Activated T-cell treated with anti-CD3 and anti-CD28 coated beads, Interleukin-2, amount 50 U/mL, for 1 hour (primary cell): Measurements from ENCODE around the gene FAM120AOS.

Experiments used
- DNase-seq: peaks from one replicate; pipeline ENCODE4 v3.0.0-alpha.2; 2020

The FAM120AOS gene

DNA sequence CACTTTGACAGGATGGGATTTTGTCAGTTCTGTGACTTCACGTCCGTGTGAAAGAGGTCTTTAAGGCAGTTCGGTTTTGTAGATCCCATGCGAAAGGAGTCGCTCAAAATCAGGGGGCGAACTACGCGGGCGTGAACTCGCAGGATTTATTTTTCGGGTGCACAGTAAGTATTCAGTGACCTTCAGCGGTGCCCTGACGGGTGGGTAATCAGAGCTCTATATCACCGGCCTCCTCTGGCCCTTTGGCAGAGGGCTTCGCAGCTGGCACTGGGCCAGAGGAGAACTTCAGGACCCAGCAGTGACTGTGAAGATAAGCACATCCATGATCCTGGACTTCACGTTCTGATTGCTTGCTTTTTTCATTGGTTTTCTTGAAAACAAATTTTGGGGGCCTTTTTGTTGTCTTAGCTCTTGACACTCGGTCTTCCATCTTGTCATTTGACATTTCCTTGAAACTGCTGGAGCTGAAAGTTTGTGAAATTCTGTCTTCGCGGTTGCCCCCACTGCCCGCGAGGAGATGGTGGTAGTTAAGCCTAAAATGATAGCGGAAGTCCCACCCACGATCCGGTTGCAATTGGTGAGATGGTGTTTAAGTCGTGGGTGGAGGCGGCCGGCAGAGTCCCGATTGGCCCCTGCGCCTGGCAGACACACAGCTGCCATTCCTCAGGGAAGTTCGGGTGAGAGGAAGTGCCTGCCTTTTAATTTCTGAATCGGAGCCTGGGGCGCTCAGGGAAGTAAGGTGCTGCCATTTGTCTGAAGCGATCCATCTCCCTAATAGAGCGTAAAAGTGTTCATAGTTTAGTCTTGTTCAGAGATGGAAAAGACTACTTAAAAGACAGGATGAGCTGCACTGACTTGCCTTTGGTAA is at the start of gene FAM120AOS:
TSS of gene FAM120AOS (minus strand) at position 535 of the 868 bp plus-strand sequence. CDS start 872 bp downstream, outside the sequence.
- DNase-seq, result peak; percentile 79

DNA sequence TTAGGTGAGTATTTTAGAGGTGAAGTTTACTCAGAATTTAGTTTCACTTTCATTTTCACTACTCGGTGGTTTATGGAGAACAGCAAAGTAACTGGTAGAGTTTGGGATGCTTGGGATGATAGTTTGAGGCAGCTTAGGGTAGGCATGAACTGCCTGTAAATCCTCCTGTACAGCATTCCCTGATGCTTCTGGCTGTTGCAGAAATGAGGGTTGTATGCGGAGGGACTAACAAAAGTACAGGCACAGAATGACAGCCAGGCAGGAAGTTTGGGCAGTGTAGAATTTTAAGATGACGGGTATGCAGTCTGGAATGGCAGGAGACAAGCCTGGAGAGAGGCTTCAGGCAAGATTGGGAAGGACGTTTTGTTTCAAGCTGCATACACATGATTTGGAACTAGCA is 48.0 kb upstream of the FAM120AOS start:
- DNase-seq, result no peak

DNA sequence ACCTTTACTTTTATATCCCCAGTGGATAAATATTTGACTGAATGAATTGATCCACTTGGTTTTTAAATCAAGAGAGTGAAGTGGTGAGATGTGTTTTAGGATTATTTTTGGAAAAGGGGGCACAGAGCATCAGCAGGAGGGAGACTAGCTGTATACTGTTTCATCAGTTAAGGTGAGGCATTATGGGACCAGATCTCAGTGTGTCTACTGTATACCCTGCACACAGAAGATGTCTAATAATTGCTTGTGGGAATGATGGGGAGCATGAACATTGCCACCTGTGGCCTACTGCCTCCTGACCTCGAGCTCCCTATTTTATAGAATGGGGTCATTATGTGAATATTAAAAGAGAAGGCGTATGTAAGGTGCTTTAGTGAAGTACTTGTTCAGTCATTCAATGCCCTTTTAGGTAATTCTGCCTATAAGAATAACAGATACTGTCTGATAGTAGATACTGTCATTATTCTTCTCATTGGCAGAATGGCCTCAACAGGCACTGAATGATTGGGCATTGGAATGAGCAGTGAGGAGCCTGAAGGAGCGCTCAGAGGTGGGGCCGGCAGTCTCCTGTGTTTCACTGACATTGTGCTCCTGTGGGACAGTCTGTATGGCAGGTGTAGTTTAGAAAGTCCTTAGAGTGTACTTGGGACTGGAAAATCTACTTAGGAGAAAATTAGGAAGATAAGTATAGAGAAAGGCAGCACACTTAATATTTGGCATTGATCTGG is 47.4 kb upstream of the FAM120AOS start:
- DNase-seq, result no peak

DNA sequence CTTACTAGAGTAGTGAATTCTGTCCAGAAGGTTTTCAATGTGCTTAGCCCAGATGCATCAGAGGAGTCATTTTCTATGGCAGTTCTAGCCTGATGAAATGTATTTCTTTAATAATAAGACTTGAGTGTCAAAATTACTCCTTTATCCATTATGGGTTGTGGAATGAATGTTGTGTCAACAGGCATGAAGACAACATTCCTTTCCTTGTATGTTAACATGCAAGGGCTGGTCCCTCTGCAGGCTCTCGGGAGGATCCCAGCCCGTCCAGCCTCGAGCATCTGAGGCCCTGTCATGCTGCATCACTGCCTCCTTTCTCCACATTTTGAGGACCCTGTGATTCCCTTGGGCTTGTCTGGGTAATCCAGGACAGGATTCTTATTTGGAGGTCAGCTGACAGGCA is 42.9 kb upstream of the FAM120AOS start:
- no peak for DNase-seq

DNA sequence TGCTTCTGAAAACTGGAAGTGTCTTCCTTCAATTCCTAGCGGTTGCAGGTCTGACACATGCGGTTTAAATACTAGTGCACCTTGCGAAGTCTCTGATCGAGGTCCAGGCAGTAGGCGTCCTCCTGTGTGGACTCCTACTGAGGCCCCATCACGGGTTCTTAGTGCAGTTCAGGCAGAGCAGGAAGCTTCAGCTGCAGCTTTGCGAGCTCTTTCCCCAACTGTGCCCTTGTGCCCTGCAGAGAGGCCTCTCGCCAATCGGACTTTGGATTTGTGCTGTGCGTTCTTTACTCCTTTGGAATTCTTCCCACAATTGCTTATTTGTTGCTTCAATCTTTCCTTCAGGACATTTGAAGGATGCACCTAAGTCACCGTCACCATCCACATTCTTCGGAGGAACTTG is 40.6 kb upstream of the FAM120AOS start:
- DNase-seq, result no peak

DNA sequence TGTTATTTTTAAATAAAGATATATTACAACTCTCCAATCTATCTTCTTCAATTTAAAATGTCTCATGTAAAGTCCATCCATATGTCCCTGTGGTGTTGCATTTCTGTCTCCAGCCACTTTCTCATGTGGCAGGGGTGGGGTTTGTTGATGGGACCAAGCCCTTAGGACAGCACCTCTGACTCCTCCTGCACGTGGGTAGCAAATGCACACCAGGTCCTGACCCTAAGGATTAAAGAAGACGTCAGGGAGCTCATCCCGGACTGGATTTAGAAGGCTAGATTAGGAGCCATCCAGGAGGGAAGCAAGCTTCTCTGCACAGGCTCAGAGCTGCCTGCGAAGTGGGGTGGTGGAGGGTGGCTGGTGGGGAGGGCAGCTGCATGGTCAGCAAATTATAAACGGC is 38.9 kb upstream of the FAM120AOS start:
- no peak for DNase-seq

DNA sequence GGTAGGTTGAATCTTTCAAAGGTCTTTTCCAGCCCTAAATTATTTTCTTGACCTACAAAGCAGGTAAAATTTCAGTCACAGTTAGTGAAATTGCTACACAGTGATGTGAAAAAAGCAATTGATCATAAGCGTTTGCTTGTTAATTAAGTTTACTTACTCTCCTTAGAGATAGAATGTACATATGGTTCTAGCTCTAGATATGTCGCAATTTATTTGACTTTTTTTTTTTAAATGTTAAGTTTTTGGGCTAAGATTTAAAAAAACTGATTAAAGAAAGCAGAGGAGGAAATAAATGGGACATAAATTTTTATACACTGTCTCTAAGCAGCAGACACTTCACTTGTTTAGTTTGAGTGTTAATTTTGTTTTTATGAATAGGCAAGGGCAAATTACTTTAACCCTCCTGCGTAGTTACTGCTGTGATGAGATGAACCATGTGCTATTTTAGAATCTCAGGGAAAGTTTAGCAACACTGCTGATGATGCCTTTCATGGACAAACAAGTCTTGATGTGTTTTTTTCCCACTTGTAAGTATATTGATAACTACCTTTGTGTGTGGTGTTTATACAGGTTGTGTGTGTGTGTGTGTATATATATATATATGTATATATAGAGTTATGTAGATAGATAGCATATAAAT is 38.3 kb upstream of the FAM120AOS start:
- no peak for DNase-seq

DNA sequence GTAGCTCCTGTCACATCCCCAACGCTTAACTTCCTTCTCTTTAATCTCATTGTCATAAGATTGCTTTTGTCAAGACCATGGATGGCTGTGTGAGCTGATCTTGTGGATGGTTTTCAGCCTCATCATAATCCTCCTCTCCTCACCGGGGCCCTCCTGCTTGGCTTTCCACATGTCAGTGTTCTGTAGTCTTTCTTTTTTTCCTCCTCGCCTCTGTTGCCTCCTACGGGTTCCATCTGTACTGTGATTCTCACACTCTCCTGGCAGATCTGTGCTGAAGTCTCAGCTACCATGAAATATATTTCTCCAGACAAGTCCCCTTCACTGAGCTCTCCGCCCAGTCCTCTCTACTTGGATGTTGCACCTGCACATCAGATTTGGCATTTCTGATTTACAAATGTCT is 34.9 kb upstream of the FAM120AOS start:
- DNase-seq, result no peak

DNA sequence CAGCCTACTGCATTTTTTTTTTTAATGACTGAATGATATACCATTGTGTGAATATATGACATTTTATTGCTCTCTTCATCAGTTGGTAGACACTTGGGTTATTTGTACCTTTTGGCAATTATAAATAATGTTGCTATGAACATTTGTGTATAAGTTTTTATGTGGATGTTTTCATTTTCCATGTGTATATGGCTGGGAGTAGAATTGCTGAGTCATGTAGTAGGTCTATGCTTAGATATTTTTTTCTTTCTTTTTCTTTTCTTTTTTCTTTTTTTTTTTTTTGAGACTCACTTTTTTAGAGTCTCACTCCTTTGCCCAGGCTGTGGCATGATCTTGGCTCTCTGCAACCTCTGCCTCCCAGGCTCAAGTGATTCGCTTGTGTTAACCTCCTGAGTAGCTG is 32.9 kb upstream of the FAM120AOS start:
- no peak for DNase-seq

DNA sequence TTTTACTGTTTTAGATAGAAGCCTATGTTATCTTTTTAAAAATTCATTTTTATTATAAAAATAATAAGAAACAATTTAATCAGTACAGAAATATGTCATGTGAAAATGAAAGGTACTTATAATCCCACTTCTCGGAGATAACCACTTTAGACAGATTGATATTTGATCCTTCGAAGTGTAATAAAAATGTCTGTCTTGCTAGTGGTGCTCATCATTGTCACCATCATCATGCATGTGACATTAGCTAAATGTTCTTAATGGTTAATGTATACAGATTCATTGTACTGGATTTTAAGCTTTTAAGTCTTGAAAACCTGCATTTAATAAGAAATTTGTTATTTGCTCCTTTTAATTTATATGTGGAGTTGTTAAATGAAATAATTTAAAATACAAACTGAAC is 30.1 kb upstream of the FAM120AOS start:
- no peak for DNase-seq

DNA sequence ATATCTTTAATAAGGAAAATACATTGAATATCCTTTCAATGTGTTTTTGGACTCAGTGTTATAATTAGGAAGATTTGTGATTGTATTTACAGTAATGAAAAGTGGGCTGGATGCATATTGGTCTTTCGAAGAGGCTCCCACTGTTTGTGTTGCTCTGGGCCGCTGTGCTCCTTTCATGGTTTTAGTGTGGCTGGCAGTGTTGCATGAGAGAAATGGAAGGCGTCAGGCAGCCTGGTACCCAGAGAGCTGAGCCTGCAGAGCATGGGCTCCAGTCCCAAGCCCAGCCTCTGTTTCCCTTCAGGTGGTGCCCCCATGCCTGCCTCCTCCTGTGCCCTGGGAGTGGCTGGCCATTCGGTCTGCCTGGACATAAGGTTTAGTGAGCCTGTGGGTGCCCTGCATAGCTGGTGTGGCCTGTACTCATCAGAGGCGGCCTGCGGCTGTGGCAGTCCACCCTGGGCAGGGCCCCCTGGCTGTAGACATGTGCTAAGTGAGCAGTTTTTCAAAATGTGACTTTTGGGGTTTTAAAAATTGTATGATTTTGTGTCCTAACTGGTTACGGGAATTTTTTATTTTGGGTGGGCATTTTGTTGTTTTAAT is 27.4 kb upstream of the FAM120AOS start:
- DNase-seq, result no peak

DNA sequence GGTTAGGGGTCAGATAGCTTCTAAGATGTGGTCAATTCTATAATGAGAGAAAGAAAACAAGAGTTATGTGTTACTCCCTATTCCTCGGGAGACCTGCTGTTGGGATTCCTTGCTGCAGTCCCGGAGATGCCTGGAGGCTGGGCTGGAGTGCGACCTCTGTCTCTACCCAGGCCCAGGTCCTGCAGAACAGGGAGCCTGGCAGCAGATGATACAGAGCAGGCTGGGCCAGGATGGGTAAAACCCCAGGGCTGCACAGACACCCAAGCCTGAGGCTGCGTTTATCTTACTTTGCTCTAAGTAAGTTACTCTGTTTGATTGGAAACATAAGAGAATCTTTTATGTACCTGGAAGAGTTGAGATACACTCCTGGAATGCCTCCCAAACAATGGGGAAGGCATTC is 26.9 kb upstream of the FAM120AOS start:
- no peak for DNase-seq

DNA sequence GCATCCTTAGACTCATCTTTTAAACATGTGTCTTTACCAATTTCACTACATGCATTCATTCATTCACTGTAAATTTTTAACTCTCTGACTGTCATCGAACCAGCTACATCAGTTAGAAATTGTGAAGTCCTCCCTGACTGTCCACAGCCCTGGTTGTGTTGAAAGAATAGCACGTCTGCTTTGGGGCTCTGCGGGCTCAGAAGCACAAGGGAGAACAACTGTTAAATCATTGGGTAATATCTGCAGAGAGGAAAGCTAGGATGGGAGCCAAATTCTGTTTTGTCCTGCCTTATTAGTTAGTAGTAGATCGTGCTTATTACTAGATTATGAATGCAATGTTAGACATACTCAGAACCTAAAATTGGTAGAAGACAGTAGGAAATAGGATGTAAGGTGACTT is 26.3 kb upstream of the FAM120AOS start:
- DNase-seq, result no peak

DNA sequence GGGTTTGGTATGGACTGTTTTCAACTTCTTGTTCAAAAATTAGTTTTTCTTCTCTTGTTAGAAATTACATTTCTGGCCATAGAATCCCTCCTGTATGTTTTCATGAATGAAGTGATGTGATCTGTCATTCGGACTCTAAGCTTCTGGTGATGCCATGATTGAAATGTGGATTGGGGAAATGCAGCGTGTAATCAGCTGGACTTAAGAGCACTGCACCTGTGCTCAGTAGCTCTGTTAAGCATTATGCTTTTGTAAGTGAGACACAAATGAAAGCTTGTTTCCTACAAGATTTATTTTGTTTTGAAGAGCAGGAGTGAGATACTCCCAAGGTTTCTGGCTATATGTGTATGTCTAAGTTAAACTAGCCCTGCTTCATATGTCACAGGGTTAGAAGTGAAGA is 24.0 kb upstream of the FAM120AOS start:
- no peak for DNase-seq

DNA sequence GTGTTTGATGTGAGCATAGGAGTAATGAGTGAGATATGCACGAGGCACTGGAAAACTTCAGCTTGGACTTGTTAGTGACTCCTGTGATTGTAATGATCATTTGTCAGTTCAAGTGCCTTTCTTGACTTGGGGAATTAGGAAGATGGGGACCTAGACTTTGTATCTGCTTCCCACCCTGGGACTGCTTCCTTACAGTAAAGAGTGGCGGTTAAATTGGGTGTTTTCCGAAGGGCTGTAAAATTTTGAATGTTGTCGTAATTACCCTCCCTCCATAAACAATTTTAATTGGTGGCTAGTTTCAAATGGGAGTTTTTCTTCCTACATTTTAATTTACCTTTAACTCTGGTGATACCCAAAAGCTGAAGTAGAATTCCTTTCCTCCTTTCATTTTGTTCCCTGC is 23.5 kb upstream of the FAM120AOS start:
- DNase-seq, result no peak

DNA sequence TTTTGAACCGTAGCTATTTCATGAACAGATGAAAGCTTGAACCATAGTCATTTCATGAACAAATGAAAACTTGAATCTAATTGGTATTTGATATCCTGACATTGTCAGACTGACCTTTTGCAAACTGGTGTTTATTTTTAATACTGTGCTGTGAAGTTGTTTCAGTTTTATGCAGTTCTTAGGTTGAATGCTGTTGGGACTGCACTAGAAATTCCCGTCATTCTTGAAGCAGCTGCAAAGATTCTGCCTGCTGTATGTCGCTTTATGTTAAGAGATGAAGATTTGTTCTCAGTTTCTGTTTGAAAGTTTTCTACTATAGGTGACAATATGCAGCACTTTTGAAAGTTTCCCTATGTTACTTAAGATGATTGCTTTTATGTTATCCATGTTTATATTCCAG is 22.5 kb upstream of the FAM120AOS start:
- no peak for DNase-seq

DNA sequence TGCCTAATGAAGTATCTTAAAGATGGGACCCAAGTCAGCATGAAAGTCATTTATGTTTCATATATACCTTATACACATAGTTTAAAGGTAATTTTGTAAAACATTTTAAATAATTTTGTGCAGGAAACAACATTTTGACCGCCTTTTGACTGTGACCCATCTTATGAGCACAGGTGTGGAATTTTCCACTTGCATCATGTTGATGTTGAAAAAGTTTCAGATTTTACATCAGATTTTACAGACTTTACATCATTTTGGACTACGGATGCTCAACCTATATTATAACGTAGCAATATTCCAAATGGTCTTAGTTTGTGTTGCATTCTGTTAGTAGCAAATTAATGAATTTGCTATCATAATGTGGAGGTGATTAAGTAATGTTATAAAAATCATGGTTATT is 21.7 kb upstream of the FAM120AOS start:
- no peak for DNase-seq

DNA sequence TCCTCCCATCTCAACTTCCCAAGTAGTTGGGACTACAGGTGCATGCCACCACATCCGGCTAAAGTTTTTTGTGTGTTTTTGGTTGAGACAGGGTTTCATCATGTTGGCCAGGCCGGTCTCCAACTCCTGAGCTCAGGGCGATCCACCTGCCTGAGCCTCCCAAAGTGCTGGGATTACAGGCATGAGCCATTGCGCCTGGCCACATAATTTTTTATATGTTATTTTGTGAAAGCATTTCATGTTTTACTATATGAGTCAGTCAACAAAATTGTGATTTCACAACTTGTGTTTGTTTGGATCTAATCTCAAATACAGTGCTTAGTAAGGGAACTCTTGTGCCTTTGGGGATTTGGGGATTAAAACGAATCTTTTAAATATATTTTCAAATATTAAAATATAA is 20.0 kb upstream of the FAM120AOS start:
- no peak for DNase-seq

DNA sequence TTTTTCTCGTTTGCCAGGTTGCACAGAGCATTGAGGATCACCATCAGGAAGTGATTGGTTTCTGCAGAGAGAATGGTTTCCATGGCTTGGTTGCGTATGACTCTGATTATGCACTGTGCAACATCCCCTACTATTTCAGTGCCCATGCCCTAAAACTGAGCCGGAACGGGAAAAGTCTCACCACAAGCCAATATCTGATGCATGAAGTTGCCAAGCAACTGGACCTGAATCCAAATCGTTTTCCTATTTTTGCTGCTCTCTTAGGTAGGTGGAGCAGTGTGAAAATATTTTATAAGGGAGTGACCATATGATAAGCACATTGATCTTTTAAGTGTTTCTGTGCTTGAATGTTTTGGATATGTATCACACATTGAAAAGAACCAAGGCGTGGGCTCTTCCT is 17.7 kb upstream of the FAM120AOS start:
- no peak for DNase-seq

DNA sequence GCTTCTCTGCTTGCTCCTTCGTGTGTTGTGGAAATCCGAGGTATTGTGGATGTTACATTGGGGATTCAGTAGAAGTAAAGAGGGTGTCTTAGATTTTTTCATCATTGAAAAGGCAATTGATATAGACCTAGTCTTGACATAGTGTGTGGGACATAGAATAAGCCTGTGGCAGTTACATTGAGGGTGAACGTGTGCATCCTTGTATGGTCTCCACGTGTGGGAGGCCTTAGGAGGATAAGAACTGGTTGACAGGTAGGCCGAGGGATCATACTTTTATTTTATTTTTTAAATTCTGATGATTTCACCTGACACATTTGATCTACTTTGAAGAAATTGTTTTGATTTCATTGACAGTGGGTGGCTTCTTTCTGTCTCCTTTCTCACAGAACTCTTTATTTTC is 17.0 kb upstream of the FAM120AOS start:
- DNase-seq, result no peak

DNA sequence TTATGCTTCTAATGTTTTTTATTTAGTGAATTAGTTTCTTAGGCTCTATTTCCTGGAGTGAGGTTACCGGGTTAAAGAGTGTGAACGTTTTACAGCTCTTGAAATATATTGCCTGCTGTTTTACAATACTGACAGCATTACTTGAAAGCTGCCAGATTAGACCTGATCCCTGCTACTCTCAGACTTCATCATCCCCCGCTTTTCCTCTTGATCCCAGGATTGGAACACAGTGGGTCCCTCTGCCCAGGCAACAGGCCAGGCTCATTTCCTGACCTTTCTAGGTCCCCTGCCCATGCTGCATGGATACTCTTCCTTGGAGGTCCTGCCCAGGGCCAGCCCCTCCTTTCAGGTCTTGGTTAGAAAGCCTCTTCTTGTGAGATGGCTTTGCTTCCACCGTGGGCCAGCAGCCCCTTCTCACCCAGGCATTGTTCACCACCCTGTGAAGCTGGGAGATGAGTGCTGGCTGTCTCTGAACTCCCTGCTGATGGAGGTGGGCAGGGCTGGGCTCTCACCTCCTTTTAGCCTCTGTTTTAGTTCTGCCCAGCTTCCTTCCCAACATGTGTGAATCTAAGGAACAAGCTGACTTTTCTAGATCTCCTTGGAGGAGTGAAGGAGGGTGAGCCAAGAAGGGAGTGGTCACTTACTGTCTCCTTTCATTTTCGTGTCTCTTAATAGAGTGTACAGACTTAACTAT is 15.5 kb upstream of the FAM120AOS start:
- DNase-seq, result no peak

DNA sequence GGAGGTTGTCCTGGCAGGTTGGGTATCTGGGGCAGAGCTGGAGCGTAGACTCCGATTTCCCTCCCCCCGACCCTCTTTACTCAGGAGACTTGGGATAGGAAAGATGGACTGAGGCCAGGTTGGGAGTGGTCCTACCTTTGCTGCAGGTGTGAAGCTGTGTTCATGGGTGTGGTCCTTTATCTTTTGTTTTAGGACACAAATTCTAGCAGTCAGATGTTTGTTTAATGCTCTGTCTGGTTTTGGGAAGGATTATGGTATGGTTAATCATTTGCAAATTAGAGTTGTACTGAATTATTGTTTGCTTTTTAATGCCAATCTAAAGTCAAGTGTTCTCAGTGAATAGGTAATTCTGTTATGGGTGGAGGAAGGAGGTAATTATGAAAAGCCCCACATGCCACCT is 14.1 kb upstream of the FAM120AOS start:
- no peak for DNase-seq

DNA sequence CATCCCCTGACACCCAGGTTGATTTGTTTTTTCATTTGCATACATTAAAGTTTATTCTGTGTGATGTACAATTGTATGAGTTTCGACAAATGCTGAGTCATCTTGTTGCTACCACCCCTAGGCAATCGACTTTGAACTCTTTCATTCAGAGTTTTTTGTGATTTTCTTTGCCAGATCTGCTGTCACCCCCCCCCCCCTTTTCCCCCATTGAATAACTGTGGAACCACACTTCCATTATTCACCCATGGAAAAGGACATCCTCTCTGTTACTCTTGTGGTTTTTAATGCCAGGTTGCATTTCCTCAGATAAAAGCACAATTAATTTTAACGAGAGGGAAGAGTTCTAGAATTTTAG is 13.7 kb upstream of the FAM120AOS start:
- DNase-seq, result no peak
